SK-N-SH treated with all-trans-retinoic acid at 6 μM for 48 hours (cell line): ENCODE measurements around the gene CACNA2D2.

Experiments used
- ARNTL ChIP-seq: fragments of 450-650 bp; formaldehyde crosslinking; IDR thresholded peaks from 2 replicates; pipeline ENCODE4 v1.5.0; 2020; ENCODE audit warnings: low read depth, mild to moderate bottlenecking, moderate library complexity, borderline replicate concordance
- CSDC2 ChIP-seq: fragments of 250-450 bp; sonication (Bioruptor Pico); IDR thresholded peaks from 2 replicates; pipeline ENCODE4 v1.5.0; 2020; ENCODE audit warnings: mild to moderate bottlenecking, moderate library complexity
- RARB ChIP-seq: fragments of 250-450 bp; sonication (Bioruptor Pico); IDR thresholded peaks from 2 replicates; pipeline ENCODE4 v1.8.0; 2021; ENCODE audit warnings: mild to moderate bottlenecking, moderate library complexity
- TCF4 ChIP-seq: fragments of 250-450 bp; sonication (Bioruptor Pico); IDR thresholded peaks from 2 replicates; pipeline ENCODE4 v1.8.0; 2021; ENCODE audit warnings: mild to moderate bottlenecking, moderate library complexity, borderline replicate concordance
- TOX ChIP-seq: fragments of 250-450 bp; sonication (Bioruptor Pico); IDR thresholded peaks from 2 replicates; pipeline ENCODE4 v1.8.0; 2021; ENCODE audit warnings: mild to moderate bottlenecking, moderate library complexity, borderline replicate concordance
- ZC3H10 ChIP-seq: fragments of 250-450 bp; sonication (Bioruptor Pico); IDR thresholded peaks from 2 replicates; pipeline ENCODE4 v1.5.1; 2021; ENCODE audit warnings: mild to moderate bottlenecking, moderate library complexity
- ZFP30 ChIP-seq: fragments of 450-650 bp; formaldehyde crosslinking; IDR thresholded peaks from 2 replicates; pipeline ENCODE4 v1.5.0; 2022; ENCODE audit warnings: mild to moderate bottlenecking, moderate library complexity
- TF ChIP-seq, protein P1 (sequence below): fragments of 250-450 bp; sonication (Bioruptor Pico); IDR thresholded peaks from 2 replicates; pipeline ENCODE4 v1.8.0; 2020; ENCODE audit warnings: mild to moderate bottlenecking, moderate library complexity, borderline replicate concordance
- TF ChIP-seq, protein P2 (sequence below): fragments of 250-450 bp; sonication (Bioruptor Pico); IDR thresholded peaks from 2 replicates; pipeline ENCODE4 v1.5.0; 2020; ENCODE audit warnings: mild to moderate bottlenecking, moderate library complexity
- TF ChIP-seq, protein P3 (sequence below): fragments of 250-450 bp; sonication (Bioruptor Pico); IDR thresholded peaks from 2 replicates; pipeline ENCODE4 v1.5.1; 2020; ENCODE audit warnings: low read depth, mild to moderate bottlenecking, moderate library complexity
- TF ChIP-seq, protein P4 (sequence below): fragments of 250-450 bp; sonication (Bioruptor Pico); IDR thresholded peaks from 2 replicates; pipeline ENCODE4 v1.8.0; 2021; ENCODE audit warnings: low read depth, mild to moderate bottlenecking, moderate library complexity, borderline replicate concordance
- TF ChIP-seq, protein P5 (sequence below): fragments of 250-450 bp; sonication (Bioruptor Pico); IDR thresholded peaks from 2 replicates; pipeline ENCODE4 v1.5.1; 2021; ENCODE audit warnings: mild to moderate bottlenecking, moderate library complexity

DNA sequence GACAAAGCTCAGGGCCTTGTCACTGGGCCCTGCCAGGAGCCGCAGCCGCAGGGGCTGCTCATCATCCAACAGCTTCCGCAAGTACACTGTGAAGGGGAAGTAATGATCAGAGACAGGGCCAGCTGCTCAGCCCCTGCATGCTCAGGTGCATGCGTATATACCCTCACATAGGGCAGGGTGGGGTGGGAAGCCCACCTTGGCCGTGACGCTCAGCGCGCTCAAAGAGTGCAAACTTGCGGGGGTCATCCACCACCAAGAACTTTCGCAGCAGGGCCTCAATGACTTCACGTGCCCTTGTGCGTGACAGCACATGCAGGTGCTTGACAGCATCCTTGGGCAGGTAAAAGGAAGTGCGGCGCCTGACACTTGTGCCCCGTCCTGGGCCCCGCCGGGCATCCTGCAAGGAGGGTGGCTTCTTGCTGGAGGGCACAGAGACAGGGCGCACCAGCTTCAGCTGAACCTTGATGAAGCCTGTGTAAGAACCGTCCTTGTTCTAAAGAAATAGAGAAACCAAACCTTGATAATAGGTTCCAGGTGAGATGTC, 172.0 kb downstream of the CACNA2D2 start:
- TF ChIP-seq TCF4 (CRISPR knock-in tag) (no peak), ARNTL (CRISPR knock-in tag) (no peak), CSDC2 (CRISPR knock-in tag) (no peak), TOX (no peak), ZFP30 (CRISPR knock-in tag) (no peak), RARB (no peak), ZC3H10 (CRISPR knock-in tag) (no peak)
- TF ChIP-seq, protein P1, sequence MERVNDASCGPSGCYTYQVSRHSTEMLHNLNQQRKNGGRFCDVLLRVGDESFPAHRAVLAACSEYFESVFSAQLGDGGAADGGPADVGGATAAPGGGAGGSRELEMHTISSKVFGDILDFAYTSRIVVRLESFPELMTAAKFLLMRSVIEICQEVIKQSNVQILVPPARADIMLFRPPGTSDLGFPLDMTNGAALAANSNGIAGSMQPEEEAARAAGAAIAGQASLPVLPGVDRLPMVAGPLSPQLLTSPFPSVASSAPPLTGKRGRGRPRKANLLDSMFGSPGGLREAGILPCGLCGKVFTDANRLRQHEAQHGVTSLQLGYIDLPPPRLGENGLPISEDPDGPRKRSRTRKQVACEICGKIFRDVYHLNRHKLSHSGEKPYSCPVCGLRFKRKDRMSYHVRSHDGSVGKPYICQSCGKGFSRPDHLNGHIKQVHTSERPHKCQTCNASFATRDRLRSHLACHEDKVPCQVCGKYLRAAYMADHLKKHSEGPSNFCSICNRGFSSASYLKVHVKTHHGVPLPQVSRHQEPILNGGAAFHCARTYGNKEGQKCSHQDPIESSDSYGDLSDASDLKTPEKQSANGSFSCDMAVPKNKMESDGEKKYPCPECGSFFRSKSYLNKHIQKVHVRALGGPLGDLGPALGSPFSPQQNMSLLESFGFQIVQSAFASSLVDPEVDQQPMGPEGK (CRISPR knock-in tag): no peak
- TF ChIP-seq, protein P2, sequence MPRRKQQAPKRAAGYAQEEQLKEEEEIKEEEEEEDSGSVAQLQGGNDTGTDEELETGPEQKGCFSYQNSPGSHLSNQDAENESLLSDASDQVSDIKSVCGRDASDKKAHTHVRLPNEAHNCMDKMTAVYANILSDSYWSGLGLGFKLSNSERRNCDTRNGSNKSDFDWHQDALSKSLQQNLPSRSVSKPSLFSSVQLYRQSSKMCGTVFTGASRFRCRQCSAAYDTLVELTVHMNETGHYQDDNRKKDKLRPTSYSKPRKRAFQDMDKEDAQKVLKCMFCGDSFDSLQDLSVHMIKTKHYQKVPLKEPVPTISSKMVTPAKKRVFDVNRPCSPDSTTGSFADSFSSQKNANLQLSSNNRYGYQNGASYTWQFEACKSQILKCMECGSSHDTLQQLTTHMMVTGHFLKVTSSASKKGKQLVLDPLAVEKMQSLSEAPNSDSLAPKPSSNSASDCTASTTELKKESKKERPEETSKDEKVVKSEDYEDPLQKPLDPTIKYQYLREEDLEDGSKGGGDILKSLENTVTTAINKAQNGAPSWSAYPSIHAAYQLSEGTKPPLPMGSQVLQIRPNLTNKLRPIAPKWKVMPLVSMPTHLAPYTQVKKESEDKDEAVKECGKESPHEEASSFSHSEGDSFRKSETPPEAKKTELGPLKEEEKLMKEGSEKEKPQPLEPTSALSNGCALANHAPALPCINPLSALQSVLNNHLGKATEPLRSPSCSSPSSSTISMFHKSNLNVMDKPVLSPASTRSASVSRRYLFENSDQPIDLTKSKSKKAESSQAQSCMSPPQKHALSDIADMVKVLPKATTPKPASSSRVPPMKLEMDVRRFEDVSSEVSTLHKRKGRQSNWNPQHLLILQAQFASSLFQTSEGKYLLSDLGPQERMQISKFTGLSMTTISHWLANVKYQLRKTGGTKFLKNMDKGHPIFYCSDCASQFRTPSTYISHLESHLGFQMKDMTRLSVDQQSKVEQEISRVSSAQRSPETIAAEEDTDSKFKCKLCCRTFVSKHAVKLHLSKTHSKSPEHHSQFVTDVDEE (CRISPR knock-in tag): no peak
- TF ChIP-seq, protein P3, sequence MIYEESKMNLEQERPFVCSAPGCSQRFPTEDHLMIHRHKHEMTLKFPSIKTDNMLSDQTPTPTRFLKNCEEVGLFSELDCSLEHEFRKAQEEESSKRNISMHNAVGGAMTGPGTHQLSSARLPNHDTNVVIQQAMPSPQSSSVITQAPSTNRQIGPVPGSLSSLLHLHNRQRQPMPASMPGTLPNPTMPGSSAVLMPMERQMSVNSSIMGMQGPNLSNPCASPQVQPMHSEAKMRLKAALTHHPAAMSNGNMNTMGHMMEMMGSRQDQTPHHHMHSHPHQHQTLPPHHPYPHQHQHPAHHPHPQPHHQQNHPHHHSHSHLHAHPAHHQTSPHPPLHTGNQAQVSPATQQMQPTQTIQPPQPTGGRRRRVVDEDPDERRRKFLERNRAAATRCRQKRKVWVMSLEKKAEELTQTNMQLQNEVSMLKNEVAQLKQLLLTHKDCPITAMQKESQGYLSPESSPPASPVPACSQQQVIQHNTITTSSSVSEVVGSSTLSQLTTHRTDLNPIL (CRISPR knock-in tag): no peak
- TF ChIP-seq, protein P4, sequence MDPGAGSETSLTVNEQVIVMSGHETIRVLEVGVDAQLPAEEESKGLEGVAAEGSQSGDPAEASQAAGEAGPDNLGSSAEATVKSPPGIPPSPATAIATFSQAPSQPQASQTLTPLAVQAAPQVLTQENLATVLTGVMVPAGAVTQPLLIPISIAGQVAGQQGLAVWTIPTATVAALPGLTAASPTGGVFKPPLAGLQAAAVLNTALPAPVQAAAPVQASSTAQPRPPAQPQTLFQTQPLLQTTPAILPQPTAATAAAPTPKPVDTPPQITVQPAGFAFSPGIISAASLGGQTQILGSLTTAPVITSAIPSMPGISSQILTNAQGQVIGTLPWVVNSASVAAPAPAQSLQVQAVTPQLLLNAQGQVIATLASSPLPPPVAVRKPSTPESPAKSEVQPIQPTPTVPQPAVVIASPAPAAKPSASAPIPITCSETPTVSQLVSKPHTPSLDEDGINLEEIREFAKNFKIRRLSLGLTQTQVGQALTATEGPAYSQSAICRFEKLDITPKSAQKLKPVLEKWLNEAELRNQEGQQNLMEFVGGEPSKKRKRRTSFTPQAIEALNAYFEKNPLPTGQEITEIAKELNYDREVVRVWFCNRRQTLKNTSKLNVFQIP: no peak
- TF ChIP-seq, protein P5, sequence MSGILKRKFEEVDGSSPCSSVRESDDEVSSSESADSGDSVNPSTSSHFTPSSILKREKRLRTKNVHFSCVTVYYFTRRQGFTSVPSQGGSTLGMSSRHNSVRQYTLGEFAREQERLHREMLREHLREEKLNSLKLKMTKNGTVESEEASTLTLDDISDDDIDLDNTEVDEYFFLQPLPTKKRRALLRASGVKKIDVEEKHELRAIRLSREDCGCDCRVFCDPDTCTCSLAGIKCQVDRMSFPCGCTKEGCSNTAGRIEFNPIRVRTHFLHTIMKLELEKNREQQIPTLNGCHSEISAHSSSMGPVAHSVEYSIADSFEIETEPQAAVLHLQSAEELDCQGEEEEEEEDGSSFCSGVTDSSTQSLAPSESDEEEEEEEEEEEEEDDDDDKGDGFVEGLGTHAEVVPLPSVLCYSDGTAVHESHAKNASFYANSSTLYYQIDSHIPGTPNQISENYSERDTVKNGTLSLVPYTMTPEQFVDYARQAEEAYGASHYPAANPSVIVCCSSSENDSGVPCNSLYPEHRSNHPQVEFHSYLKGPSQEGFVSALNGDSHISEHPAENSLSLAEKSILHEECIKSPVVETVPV: no peak
